Kidney epithelial cell (primary cell): ENCODE results near the gene MLLT3. TPM values are rescaled to one million over a fixed set of nuclear protein-coding genes. Genes with fewer than 3 reads are reported as not detected.

Experiments
- DNase-seq: peaks from one replicate; pipeline ENCODE4 v3.0.0-alpha.2; 2010; ENCODE audit warnings: low read depth
- H3K27me3 ChIP-seq: 2 replicates; pipeline ENCODE4 v1.6.0; 2011; ENCODE audit warnings: low read length; ENCODE audit not compliant: control insufficient read depth, insufficient read depth
- H3K36me3 ChIP-seq: 2 replicates; pipeline ENCODE4 v1.5.1; 2011; ENCODE audit warnings: low read length; ENCODE audit not compliant: control insufficient read depth, insufficient read depth
- H3K4me3 ChIP-seq: 2 replicates; pipeline ENCODE4 v1.5.1; 2011; ENCODE audit warnings: low read depth, mild to moderate bottlenecking, control low read depth, low read length
- CTCF ChIP-seq: IDR thresholded peaks from 2 replicates; pipeline ENCODE4 v1.5.1; 2011; ENCODE audit warnings: mild to moderate bottlenecking, moderate library complexity, low read length, control low read depth, inconsistent platforms; ENCODE audit not compliant: insufficient read depth, poor library complexity, severe bottlenecking
- total RNA-seq: library from RNA; depleted of rRNA; stranded (reverse); fragments of >200 nt; gene quantifications from 2 replicates; pipeline ENCODE4 v1.2.3, GENCODE V29; 2015

Gene MLLT3
- total RNA-seq, 1 donor from 2014 or later, result 16.2 TPM

GRCh38 chr9:20507431-20507830 lies 114.9 kb downstream of the MLLT3 start:
- H3K4me3 ChIP-seq, result no peak overlapping the region
- DNase-seq, result no peak
- no peaks in the 10 kb centered on the region for H3K27me3 ChIP-seq
- TF ChIP-seq CTCF, result no peak
- H3K36me3 ChIP-seq, result no peaks in the 10 kb centered on the region

DNA sequence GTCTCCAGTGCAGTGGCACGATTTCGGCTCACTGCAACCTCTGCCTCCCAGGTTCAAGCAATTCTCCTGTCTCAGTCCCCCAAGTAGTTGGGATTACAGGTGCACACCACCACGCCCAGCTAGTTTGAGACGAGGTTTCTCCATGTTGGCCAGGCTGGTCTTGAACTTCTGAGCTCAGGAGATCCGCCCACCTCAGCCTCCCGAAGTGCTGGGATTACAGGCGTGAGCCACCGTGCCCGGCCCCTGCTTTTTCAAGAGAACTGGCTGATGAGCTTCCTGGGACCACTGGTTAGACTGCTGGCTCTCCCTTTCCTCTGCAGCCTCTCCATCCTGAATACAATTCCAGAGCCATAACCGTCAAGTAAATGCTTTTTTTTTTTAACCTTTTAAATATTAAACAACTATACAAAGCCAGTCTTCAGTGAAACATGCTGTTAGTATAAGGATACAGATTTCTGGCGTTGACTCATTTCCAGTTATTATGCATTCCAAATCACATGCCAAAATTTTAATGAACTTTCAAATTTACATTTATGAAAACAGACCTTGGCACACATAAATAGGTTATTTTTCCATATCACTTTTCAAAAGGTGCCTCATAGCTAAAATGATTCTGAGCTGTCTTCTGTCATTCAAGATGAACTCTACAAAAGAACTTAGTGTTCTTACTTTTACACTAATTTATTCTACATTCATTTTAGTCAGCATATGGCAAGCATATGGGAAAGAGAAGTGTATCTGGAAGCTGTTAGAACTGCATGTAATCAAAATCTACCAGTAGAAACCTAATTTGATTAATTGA lies 116.0 kb downstream of the MLLT3 start:
- Histone ChIP-seq H3K36me3 (no peaks in the 10 kb centered on the region), H3K27me3 (no peaks in the 10 kb centered on the region), H3K4me3 (no peak overlapping the region)
- no peak for DNase-seq
- TF ChIP-seq CTCF, result no peak

- TF ChIP-seq CTCF, result no peak
- Histone ChIP-seq H3K36me3 (no peaks in the 10 kb centered on the region), H3K4me3 (no peak overlapping the region), H3K27me3 (no peaks in the 10 kb centered on the region)
- no peak for DNase-seq
These were observed 116.7 kb downstream of the MLLT3 start for GRCh38 chr9:20505574-20505973.

DNA sequence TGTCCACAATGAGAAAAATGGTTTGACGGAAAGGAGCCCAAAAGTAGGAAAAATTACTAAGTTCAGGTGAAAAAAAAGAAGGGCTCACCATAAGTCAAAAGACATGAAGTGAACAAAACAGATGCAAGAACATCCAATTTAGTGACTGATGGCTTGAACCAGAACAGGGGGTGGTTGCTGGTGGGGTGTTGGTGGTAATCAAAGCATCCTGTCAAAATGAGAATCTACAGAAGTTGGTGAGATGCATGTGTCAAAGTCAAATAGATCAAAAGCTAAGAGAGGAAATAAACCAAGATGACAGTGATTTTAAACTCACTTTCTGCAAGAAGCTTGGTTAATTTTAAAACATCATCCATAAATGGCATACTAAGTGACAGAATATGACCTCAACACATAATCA lies 117.4 kb downstream of the MLLT3 start:
- H3K4me3 ChIP-seq, result no peak overlapping the region
- no peak for TF ChIP-seq CTCF
- DNase-seq, result no peak
- H3K27me3 ChIP-seq, result no peaks in the 10 kb centered on the region
- no peaks in the 10 kb centered on the region for H3K36me3 ChIP-seq

DNA sequence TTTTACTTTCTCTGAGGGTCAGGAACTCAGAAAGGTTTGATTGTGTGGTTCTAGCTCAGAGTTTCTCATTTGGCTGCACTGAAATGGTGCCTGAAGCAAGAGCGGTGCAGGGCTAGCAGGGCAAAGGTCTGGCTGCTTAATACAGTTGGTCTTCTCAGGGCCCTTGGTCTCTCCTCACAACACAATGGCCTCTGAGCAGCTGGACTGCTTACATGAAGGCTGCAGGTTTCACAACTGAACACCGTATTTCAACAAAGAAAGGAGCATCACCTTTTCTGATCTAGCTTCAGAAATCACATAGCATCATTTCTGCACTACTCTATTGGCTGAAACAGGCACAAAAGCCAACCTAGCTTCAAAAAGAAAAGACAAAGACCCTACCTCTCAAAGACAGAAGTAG lies 122.2 kb downstream of the MLLT3 start:
- Histone ChIP-seq H3K27me3 (no peaks in the 10 kb centered on the region), H3K36me3 (no peaks in the 10 kb centered on the region), H3K4me3 (no peak overlapping the region)
- no peak for DNase-seq
- no peak for TF ChIP-seq CTCF

DNA sequence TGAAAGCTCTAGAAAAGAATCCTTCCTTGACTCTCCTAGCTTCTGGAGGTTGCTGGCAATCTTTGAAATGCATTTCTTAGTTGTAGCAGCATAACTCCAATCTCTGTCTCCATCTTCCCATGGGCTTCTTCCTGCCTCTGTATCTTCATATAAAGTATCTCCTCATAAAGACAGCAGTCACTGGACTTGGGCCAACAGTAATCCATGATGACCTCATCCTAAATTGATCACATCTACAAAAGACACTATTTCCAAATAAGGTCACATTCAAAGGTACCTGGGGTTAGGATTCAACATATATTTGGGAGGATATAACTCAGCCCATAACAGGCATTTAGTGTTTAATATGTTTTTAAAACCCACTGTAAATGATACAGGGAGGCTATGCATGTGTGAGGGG lies 123.3 kb downstream of the MLLT3 start:
- no peak for DNase-seq
- Histone ChIP-seq H3K27me3 (no peaks in the 10 kb centered on the region), H3K4me3 (no peak overlapping the region), H3K36me3 (no peaks in the 10 kb centered on the region)
- TF ChIP-seq CTCF, result no peak
